ENCODE data around the gene HOXA2.

Gene HOXA2

DNA sequence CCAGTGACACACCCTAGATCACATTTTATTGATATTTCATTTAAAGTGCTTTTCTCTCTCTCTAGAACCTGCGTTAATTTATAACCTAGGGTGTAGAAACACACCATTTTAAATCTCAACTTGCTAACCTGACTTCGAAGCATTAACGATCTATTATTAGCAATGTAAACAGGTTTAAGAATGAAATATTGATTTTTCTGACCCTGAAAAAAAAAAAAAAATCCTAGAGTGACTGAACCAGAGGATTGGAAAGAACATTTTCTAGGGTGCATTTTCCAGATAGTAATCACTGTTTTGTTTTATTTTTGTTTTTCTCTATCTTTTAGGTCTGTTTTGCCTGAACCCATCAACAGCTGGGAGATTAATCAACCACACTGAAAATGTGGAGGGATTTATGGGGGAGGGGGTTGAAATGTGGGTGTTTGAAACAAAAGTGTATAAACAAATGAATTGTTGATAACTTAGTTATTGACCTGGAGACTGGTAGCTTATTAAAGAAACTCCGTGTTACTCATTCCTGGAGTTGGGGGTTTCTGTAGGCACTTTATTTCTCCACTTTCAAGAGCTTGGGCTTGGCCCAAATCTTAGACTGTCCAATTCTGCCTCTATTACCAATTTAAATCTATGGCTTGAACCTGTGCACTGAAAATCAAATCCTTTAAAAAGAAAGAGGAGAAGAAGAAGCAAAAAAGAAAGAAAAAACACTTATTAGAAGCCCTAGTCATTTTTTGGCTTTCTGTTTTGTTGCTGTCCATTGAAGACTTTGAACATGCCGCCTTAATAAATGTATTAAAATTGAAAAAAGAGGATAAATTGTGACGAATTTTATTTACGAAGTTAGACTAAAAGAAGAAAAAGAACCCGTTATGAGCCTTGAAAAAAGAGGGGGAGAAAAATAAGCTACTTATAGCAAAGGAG lies 2.8 kb downstream of the HOXA2 start:
- TF ChIP-seq, protein P1, sequence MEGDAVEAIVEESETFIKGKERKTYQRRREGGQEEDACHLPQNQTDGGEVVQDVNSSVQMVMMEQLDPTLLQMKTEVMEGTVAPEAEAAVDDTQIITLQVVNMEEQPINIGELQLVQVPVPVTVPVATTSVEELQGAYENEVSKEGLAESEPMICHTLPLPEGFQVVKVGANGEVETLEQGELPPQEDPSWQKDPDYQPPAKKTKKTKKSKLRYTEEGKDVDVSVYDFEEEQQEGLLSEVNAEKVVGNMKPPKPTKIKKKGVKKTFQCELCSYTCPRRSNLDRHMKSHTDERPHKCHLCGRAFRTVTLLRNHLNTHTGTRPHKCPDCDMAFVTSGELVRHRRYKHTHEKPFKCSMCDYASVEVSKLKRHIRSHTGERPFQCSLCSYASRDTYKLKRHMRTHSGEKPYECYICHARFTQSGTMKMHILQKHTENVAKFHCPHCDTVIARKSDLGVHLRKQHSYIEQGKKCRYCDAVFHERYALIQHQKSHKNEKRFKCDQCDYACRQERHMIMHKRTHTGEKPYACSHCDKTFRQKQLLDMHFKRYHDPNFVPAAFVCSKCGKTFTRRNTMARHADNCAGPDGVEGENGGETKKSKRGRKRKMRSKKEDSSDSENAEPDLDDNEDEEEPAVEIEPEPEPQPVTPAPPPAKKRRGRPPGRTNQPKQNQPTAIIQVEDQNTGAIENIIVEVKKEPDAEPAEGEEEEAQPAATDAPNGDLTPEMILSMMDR (IDR thresholded peaks at IDR 0.05), result no peak

- TF ChIP-seq, protein P1 (IDR thresholded peaks at IDR 0.05), result no peak
These were observed 3.7 kb downstream of the HOXA2 start for GRCh38 chr7:27098578-27099451.

DNA sequence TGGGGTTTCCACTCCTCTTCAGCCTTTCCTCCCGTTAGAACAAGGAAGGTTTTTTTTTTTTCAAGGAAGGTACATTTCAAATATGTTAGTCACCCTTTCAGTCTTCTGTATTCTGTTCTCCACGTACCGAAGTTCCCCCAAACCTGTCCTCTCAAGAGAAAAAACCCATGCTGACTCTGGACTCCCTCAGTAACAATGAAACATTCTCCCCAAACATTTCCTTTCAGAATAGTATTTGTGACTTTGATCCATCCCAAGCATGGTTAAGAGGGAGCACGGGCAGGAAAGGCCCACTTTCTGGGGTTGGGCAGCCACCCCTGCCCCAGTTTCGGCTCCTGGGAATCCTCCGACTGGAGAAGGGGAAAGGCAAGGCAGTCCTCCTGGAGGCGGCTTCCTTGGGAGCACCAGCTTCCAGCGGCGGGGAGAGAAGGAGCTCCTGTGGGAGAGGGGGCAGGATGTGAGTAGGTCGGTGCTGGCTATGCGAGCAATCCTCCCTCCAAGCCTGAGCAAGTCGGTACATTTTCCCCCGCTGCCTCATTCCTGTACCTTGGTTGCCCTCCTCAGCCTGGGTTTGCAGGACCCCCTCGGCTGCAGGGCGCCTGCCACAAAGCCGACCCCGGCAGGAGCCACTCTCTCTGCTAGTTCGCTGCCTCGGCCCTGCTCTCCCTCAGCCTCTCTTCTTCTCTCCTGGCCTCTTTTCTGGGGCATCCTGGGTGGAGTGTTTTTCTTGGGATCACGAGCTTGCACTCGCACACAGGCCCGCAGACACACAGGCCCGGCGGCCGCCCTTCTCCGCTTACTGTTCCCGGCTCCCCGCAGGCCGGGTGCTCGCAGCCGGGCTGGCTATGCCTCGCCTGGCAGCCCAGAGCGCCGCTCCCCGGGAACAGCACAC lies 4.6 kb downstream of the HOXA2 start:
- TF ChIP-seq, protein P1 (IDR thresholded peaks at IDR 0.05), result no peak

DNA sequence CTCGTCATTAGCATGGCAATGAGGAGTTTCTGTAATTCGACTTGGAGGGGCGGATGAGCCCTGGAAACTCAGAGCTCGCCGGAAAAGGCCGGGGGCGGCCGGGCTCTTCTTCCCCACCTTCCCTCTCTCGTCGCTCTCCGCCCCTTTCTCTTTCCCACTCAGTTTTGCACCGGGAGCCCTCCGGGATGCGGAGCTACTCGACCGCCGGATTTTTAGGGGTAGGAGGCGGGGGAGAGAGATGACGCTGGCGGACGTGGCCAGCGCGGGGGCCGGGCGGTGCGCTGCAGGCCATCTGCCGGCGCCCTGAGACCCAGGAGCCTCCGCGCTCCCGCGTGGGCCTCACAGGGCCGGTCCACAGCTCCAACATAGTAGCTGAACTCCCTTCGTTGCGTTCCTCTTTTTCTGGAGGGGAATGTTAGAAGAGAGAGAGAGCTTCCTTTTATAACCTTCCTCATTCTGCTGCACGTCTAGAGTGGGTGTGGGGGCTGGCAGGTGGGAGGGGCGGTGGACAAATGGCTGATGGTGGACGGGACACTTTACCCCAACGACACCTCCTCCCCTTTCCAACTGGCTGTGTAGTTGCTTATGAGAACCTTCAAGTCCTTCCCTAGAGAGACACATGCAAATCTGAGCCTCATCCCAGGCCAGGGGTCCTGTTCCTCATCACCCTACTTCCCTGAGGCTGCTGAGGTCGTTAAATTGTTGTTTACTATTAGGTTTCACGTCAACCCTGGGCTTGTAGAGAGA lies 5.5 kb downstream of the HOXA2 start:
- TF ChIP-seq, protein P1 (IDR thresholded peaks at IDR 0.05), result no peak

DNA sequence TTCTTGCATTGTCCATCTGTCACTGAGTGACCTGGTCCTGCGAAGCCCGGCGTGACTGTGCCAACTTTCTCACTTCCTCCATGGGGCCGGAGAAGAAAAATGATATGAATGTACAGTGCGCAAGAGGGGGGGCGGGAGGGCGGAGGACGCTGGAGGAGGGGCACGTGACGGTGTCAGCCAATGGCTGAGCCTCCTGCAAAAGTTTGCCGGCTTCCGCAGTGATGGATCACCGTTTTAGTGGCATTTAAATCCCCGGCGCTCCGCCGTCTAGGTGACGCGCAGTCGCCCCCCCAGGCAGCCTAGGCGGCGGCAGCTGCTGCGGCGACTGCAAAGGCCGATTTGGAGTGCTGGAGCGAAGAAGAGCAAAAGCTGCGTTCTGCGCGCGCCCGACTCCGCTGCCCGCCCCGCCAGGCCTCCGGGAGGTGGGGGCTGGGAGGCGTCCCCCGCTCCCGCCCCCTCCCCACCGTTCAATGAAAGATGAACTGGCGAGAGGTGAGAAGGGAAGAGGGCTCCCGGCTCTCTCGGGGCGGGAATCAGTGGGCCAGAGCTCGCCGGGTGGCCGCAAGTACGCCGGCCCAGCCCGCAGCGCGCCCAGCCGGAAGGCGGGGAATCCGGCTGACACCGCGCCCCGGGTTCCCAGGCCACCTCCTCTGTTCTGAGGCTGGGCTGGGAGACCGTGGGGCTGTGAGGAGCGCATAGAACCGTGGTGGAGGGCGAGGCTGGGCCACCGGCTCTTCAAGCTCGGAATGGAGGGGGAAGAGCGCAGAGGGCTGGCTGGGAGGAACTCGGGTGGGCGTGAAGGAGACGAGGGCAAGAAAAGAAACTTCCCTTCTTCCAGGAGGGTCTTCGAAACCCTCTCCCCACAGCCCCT lies 6.4 kb downstream of the HOXA2 start, which contains the start of gene HOXA1:
HOXA1 (minus strand) TSS at position 104 of the 871 bp plus-strand sequence; CDS start at position 16, 88 bp downstream.
- TF ChIP-seq, protein P1 (IDR thresholded peaks at IDR 0.05), result no peak
